ENCODE measurements around the gene ROM1.
A peak's percentile ranks its signal among the peaks of the same experiment; 100 is the strongest.

ROM1 gene

GRCh38 chr11:62574363-62575071 is 38.5 kb upstream of the ROM1 start:
- peak overlapping the region; percentile 27 for H2AFZ ChIP-seq (ENCODE audit: low read depth, low read length, severe bottlenecking)
- TF ChIP-seq, protein P1, sequence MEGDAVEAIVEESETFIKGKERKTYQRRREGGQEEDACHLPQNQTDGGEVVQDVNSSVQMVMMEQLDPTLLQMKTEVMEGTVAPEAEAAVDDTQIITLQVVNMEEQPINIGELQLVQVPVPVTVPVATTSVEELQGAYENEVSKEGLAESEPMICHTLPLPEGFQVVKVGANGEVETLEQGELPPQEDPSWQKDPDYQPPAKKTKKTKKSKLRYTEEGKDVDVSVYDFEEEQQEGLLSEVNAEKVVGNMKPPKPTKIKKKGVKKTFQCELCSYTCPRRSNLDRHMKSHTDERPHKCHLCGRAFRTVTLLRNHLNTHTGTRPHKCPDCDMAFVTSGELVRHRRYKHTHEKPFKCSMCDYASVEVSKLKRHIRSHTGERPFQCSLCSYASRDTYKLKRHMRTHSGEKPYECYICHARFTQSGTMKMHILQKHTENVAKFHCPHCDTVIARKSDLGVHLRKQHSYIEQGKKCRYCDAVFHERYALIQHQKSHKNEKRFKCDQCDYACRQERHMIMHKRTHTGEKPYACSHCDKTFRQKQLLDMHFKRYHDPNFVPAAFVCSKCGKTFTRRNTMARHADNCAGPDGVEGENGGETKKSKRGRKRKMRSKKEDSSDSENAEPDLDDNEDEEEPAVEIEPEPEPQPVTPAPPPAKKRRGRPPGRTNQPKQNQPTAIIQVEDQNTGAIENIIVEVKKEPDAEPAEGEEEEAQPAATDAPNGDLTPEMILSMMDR (IDR thresholded peaks at IDR 0.05; ENCODE audit: insufficient read depth, low read length, poor library complexity, severe bottlenecking), result no peak
- no peak for TF ChIP-seq EZH2phosphoT487 (conservative IDR thresholded peaks at IDR 0.05; ENCODE audit: low read length)

DNA sequence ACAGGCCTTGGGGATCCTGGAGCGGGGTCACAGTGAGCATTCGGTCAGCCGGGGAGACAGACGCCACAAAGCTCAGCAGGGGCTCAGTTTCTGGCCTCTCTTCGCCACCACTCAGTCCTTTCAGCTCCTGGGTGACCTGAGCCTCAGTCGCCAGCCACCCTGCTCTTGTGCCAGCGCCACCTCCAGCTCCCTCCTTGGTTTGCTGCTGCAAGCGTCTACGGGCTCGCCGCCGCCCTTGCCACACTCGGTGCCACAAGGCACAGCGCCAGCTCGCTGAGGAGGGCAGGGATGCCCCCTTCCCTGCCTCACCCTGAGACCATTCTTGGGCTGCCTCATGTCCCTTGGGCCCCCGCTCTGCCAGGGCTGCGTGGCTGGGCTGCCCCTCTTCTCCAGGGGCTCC is 37.9 kb upstream of the ROM1 start:
- peak overlapping the region; percentile 82 for H3K4me2 ChIP-seq (ENCODE audit: low read depth, low read length, poor library complexity, severe bottlenecking)
- H3K79me2 ChIP-seq (ENCODE audit: insufficient read depth, low read length), result peaks cover 45% of the 10 kb centered on the region
- H4K20me1 ChIP-seq (ENCODE audit: low read depth, low read length), result no peaks in the 10 kb centered on the region
- no peak for TF ChIP-seq EZH2phosphoT487 (conservative IDR thresholded peaks at IDR 0.05; ENCODE audit: low read length)
- TF ChIP-seq, protein P1 (IDR thresholded peaks at IDR 0.05; ENCODE audit: insufficient read depth, low read length, poor library complexity, severe bottlenecking), result no peak
- H3K36me3 ChIP-seq (ENCODE audit: low read length), result peaks cover 19% of the 10 kb centered on the region
- H2AFZ ChIP-seq (ENCODE audit: low read depth, low read length, severe bottlenecking), result no peak overlapping the region
- H3K27ac ChIP-seq (ENCODE audit: low read depth, low read length), result peak overlapping the region; percentile 48; the same call in 1 of the 2 replicates
- H3K9ac ChIP-seq (ENCODE audit: low read length), result peak overlapping the region; percentile 91
- peak overlapping the region; percentile 65 for H3K4me3 ChIP-seq (ENCODE audit: insufficient read depth, low read length, poor library complexity, severe bottlenecking)
- H3F3A ChIP-seq (ENCODE audit: insufficient read depth), result peaks cover 4% of the 10 kb centered on the region; the same call in 1 of the 2 replicates
- H3K27me3 ChIP-seq (ENCODE audit: low read length), result no peaks in the 10 kb centered on the region
- H3K9me2 ChIP-seq (replicated peaks; ENCODE audit: insufficient read depth, low read length), result no peaks in the 10 kb centered on the region
- no peaks in the 10 kb centered on the region for H3K9me3 ChIP-seq (ENCODE audit: insufficient read depth, low read length)

More at GRCh38 chr11:62574363-62575071, 38.5 kb upstream of the ROM1 start:
- H3K4me3 ChIP-seq (ENCODE audit: insufficient read depth, low read length, poor library complexity, severe bottlenecking), result peak overlapping the region; percentile 65
- H3K4me2 ChIP-seq (ENCODE audit: low read depth, low read length, poor library complexity, severe bottlenecking), result peak overlapping the region; percentile 82
- no peaks in the 10 kb centered on the region for H4K20me1 ChIP-seq (ENCODE audit: low read depth, low read length)
- H3K9me3 ChIP-seq (ENCODE audit: insufficient read depth, low read length), result no peaks in the 10 kb centered on the region
- H3F3A ChIP-seq (ENCODE audit: insufficient read depth), result peaks cover 4% of the 10 kb centered on the region; the same call in 1 of the 2 replicates
- H3K27me3 ChIP-seq (ENCODE audit: low read length), result no peaks in the 10 kb centered on the region
- H3K9ac ChIP-seq (ENCODE audit: low read length), result peak overlapping the region; percentile 91
- peak overlapping the region; percentile 48 for H3K27ac ChIP-seq (ENCODE audit: low read depth, low read length)
- no peaks in the 10 kb centered on the region for H3K9me2 ChIP-seq (replicated peaks; ENCODE audit: insufficient read depth, low read length)
- peaks cover 50% of the 10 kb centered on the region for H3K79me2 ChIP-seq (ENCODE audit: insufficient read depth, low read length)
- peaks cover 19% of the 10 kb centered on the region for H3K36me3 ChIP-seq (ENCODE audit: low read length)

DNA sequence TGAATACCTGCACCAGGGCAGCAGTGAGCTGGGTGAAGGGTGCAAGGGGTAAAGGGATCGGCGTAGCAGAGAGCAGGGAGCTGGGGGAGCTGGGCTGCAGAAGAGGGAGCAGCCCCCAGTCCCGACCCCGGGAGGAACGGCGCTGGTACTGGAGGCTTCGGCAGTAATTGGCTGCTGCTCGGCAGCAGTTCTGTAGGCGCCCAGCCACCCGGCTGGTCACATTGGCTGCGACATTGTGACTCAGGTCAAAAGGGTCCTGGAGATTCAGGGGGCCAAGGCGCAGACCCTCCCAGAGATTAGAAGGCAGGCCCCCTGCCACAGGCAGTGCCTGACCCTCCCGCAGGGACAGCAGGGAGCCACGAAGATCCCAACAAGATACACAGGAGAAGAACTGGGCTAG is 37.2 kb upstream of the ROM1 start:
- Histone ChIP-seq H3K9me3 (ENCODE audit: insufficient read depth, low read length) (no peaks in the 10 kb centered on the region), H3K79me2 (ENCODE audit: insufficient read depth, low read length) (peaks cover 44% of the 10 kb centered on the region), H3K9ac (ENCODE audit: low read length) (peak overlapping the region; percentile 91; the same call in 1 of the 2 replicates), H3K27ac (ENCODE audit: low read depth, low read length) (no peak overlapping the region), H3K4me2 (ENCODE audit: low read depth, low read length, poor library complexity, severe bottlenecking) (peak overlapping the region; percentile 82), H3F3A (ENCODE audit: insufficient read depth) (peaks cover 4% of the 10 kb centered on the region; the same call in 1 of the 2 replicates), H3K9me2 (replicated peaks; ENCODE audit: insufficient read depth, low read length) (no peaks in the 10 kb centered on the region), H3K4me3 (ENCODE audit: insufficient read depth, low read length, poor library complexity, severe bottlenecking) (no peak overlapping the region), H4K20me1 (ENCODE audit: low read depth, low read length) (no peaks in the 10 kb centered on the region), H2AFZ (ENCODE audit: low read depth, low read length, severe bottlenecking) (no peak overlapping the region), H3K36me3 (ENCODE audit: low read length) (peaks cover 18% of the 10 kb centered on the region), H3K27me3 (ENCODE audit: low read length) (no peaks in the 10 kb centered on the region)
- no peak for TF ChIP-seq EZH2phosphoT487 (conservative IDR thresholded peaks at IDR 0.05; ENCODE audit: low read length)
- TF ChIP-seq, protein P1 (IDR thresholded peaks at IDR 0.05; ENCODE audit: insufficient read depth, low read length, poor library complexity, severe bottlenecking), result no peak

Measured in SU-DHL-6 (cell line).